ENCODE measurements around the gene SLC39A9.
"Not testable (repeated sequence)": the region's sequence is repeated elsewhere in the genome, so short reads cannot be mapped to it uniquely, and the experiment has no call there.

SLC39A9 gene

GRCh38 chr14:69376439-69376838 lies 22.1 kb upstream of the SLC39A9 start:
- peaks cover 1 to 35% (median 24%) of the 10 kb centered on the region in 11 experiments; a peak in 20 of 22 replicates for H4K20me1 ChIP-seq
- H3K4me2 ChIP-seq = no peak overlapping the region
- no peak overlapping the region for H3K27ac ChIP-seq

DNA sequence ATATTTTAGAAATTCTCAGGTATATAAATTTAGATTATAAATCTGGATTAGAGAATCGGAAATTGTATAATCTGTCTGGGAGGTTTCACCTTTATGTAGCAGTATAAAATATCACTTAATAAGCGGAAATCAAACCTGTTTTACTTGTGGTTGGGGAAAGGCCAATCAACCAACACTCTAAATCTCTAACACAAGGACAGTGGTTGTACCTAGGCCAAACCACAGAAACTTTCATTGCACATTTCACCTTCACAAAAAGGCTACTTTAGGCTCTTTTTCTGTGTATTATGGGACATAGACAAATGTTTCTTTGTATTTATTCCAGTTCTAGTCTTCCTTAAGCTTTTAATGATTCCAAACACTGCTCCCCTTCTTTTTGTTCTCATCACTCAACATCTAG lies 20.2 kb upstream of the SLC39A9 start:
- H4K20me1 ChIP-seq = peaks cover 6 to 54% (median 39%) of the 10 kb centered on the region in 11 experiments; a peak in 20 of 22 replicates
- peaks cover 79 to 97% (median 90%) of the 10 kb centered on the region in 11 experiments for H3K36me3 ChIP-seq

More at GRCh38 chr14:69376439-69376838, 22.1 kb upstream of the SLC39A9 start:
- H3K4me3 ChIP-seq = no peak overlapping the region
- H3K27me3 ChIP-seq = no peaks in the 10 kb centered on the region
- H3K36me3 ChIP-seq = peaks cover 62 to 97% (median 83%) of the 10 kb centered on the region in 11 experiments
- peaks cover 16 to 30% (median 26%) of the 10 kb centered on the region in 11 experiments for H3K9me3 ChIP-seq (replicated peaks in 1 of 11)
- 0 out of 20 replicates have a peak, but pooled peaks cover 0 to 7% (median 0%) of the 10 kb centered on the region in 10 experiments for H3K4me1 ChIP-seq
- TF ChIP-seq Cebpa-rat (IDR thresholded peaks at IDR 0.05) = no peak
- no peak overlapping the region for H3K9ac ChIP-seq

DNA sequence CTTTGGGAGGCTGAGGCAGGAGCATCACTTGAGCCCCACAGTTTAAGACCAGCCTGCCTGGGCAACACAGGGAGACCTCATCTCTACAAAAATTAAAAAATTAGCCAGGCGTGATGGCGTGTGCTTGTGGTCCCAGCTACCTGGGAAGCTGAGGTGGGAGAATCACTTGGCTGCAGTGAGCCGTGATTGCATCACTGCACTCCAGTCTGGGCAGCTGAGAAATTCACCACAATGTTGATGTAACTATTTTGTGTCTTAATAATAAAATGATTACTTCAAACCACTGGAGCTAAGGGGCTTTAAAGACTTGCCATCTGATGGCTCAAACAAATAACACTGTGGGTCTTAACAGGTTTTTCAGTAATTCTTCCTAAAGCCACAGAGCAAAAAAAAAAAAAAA lies 11.2 kb upstream of the SLC39A9 start:
- peaks cover 94 to 100% (median 100%) of the 10 kb centered on the region in 11 experiments for H3K36me3 ChIP-seq
- H3K4me1 ChIP-seq = peaks cover 0 to 6% (median 0%) of the 10 kb centered on the region in 10 experiments; a peak in 1 of 20 replicates
- no peak overlapping the region for H3K4me2 ChIP-seq
- H3K27ac ChIP-seq = no peak overlapping the region
- no peak for TF ChIP-seq Cebpa-rat (IDR thresholded peaks at IDR 0.05)
- peaks cover 86 to 100% (median 99%) of the 10 kb centered on the region in 11 experiments; a peak in 21 of 22 replicates for H4K20me1 ChIP-seq
- no peak overlapping the region for H3K9ac ChIP-seq
- H3K9me3 ChIP-seq (replicated peaks in 1 of 11) = no peaks in the 10 kb centered on the region
- H3K4me3 ChIP-seq = no peak overlapping the region
- no peaks in the 10 kb centered on the region for H3K27me3 ChIP-seq

More for the DNA sequence above, 20.2 kb upstream of the SLC39A9 start:
- Histone ChIP-seq H3K9ac (no peak overlapping the region), H3K27ac (no peak overlapping the region), H3K4me1 (0 out of 20 replicates have a peak, but pooled peaks cover 0 to 11% (median 0%) of the 10 kb centered on the region in 10 experiments), H3K9me3 (replicated peaks in 1 of 11) (peaks cover 16 to 30% (median 26%) of the 10 kb centered on the region in 11 experiments), H3K4me2 (no peak overlapping the region), H3K4me3 (no peak overlapping the region), H3K27me3 (no peaks in the 10 kb centered on the region)
- no peak for TF ChIP-seq Cebpa-rat (IDR thresholded peaks at IDR 0.05)

GRCh38 chr14:69391400-69391799 lies 7.1 kb upstream of the SLC39A9 start:
- not testable (repeated sequence) for H3K4me3 ChIP-seq; H3K9me3 ChIP-seq (replicated peaks in 1 of 11); H3K9ac ChIP-seq; H3K27me3 ChIP-seq; H3K27ac ChIP-seq
- Histone ChIP-seq H4K20me1 (peaks cover 88 to 100% (median 97%) of the 10 kb centered on the region in 11 experiments; a peak in 21 of 22 replicates), H3K4me2 (peak overlapping the region in 1 of 11 experiments; percentile 8; a peak in 1 of 22 replicates), H3K4me1 (peaks cover 13 to 30% (median 23%) of the 10 kb centered on the region in 10 experiments), H3K36me3 (peaks cover 96 to 100% (median 100%) of the 10 kb centered on the region in 11 experiments)

DNA sequence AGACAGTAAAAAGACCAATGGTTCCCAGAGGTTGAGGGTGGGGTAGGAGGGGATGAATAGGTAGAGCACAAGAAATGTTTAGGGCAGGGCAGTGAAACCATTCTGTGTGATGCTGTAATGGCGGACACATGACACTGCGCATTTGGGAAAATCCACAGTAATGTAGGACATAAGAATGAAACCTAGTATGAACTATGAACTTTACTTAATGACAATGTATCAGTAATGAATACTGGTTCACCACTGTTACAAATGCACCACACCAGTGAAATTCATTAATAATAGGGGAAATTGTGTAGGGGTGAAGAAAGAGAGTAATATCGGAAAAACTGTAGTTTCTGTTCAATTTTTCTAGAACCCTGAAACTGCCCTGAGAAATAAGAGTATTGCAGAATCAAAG lies 6.0 kb upstream of the SLC39A9 start:
- no peaks in the 10 kb centered on the region for H3K27me3 ChIP-seq
- peaks cover 86 to 94% (median 91%) of the 10 kb centered on the region in 11 experiments for H3K36me3 ChIP-seq
- H3K27ac ChIP-seq = no peak overlapping the region
- no peaks in the 10 kb centered on the region for H3K9me3 ChIP-seq (replicated peaks in 1 of 11)
- H3K9ac ChIP-seq = no peak overlapping the region
- H3K4me1 ChIP-seq = peaks cover 21 to 38% (median 30%) of the 10 kb centered on the region in 10 experiments
- peaks cover 81 to 99% (median 93%) of the 10 kb centered on the region in 11 experiments; a peak in 21 of 22 replicates for H4K20me1 ChIP-seq
- no peak for TF ChIP-seq Cebpa-rat (IDR thresholded peaks at IDR 0.05)
- H3K4me3 ChIP-seq = no peak overlapping the region
- H3K4me2 ChIP-seq = no peak overlapping the region

- no peak for TF ChIP-seq Cebpa-rat (IDR thresholded peaks at IDR 0.05)
- Histone ChIP-seq H3K9me3 (replicated peaks in 1 of 11) (peaks cover 0 to 4% (median 0%) of the 10 kb centered on the region in 11 experiments; a peak in 2 of 22 replicates), H3K9ac (peak overlapping the region in 8 of 11 experiments; percentile 13 to 99 (median 98); a peak in 9 of 22 replicates), H3K27ac (0 out of 22 replicates have a peak overlapping the region, but pooled peaks of 1 of the 11 experiments have one; percentile 99), H3K4me3 (peak overlapping the region in 4 of 10 experiments; percentile 3 to 83 (median 78); a peak in 4 of 20 replicates), H3K4me2 (peak overlapping the region; percentile 78 to 96 (median 92)), H3K4me1 (peaks cover 40 to 60% (median 49%) of the 10 kb centered on the region in 10 experiments), H3K27me3 (no peaks in the 10 kb centered on the region), H3K36me3 (peaks cover 53 to 60% (median 57%) of the 10 kb centered on the region in 11 experiments), H4K20me1 (peaks cover 47 to 67% (median 59%) of the 10 kb centered on the region in 11 experiments; a peak in 21 of 22 replicates)
These were observed 2.6 kb upstream of the SLC39A9 start for GRCh38 chr14:69395929-69396328.

GRCh38 chr14:69398818-69399210 lies 322 bp downstream of the SLC39A9 start:
- H3K4me2 ChIP-seq = peak overlapping the region; percentile 91 to 99 (median 94)
- peaks cover 41 to 62% (median 54%) of the 10 kb centered on the region in 10 experiments for H3K4me1 ChIP-seq
- H3K9ac ChIP-seq = peak overlapping the region; percentile 94 to 99 (median 98)
- no peaks in the 10 kb centered on the region for H3K27me3 ChIP-seq
- peaks cover 3 to 16% (median 4%) of the 10 kb centered on the region in 11 experiments; a peak in 21 of 22 replicates for H3K9me3 ChIP-seq (replicated peaks in 1 of 11)
- TF ChIP-seq Cebpa-rat (IDR thresholded peaks at IDR 0.05) = no peak
- peak overlapping the region; percentile 76 to 92 (median 82) for H3K4me3 ChIP-seq
- H4K20me1 ChIP-seq = peaks cover 20 to 46% (median 30%) of the 10 kb centered on the region in 11 experiments; a peak in 20 of 22 replicates
- peak overlapping the region; percentile 88 to 99 (median 97) for H3K27ac ChIP-seq
- peaks cover 26 to 44% (median 34%) of the 10 kb centered on the region in 11 experiments for H3K36me3 ChIP-seq

- no peak for TF ChIP-seq Cebpa-rat (IDR thresholded peaks at IDR 0.05)
- Histone ChIP-seq H3K9me3 (replicated peaks in 1 of 11) (peaks cover 11 to 24% (median 13%) of the 10 kb centered on the region in 11 experiments), H3K36me3 (peaks cover 24 to 44% (median 34%) of the 10 kb centered on the region in 11 experiments), H3K4me2 (peak overlapping the region; percentile 91 to 99 (median 94)), H3K4me1 (peaks cover 41 to 62% (median 53%) of the 10 kb centered on the region in 10 experiments), H4K20me1 (peaks cover 13 to 42% (median 23%) of the 10 kb centered on the region in 11 experiments; a peak in 18 of 22 replicates), H3K27me3 (no peaks in the 10 kb centered on the region), H3K9ac (peak overlapping the region; percentile 94 to 99 (median 98); a peak in 21 of 22 replicates), H3K27ac (peak overlapping the region in 1 of 11 experiments; percentile 97; a peak in 1 of 22 replicates), H3K4me3 (peak overlapping the region; percentile 76 to 92 (median 82))
These were observed 1.3 kb downstream of the SLC39A9 start for GRCh38 chr14:69399750-69400149.

GRCh38 chr14:69400154-69400553 lies 1.7 kb downstream of the SLC39A9 start:
- peak overlapping the region; percentile 94 to 99 (median 98); a peak in 18 of 22 replicates for H3K9ac ChIP-seq
- H4K20me1 ChIP-seq = peaks cover 9 to 42% (median 19%) of the 10 kb centered on the region in 11 experiments; a peak in 18 of 22 replicates
- no peaks in the 10 kb centered on the region for H3K27me3 ChIP-seq
- H3K4me3 ChIP-seq = peak overlapping the region; percentile 76 to 92 (median 82)
- peaks cover 37 to 57% (median 50%) of the 10 kb centered on the region in 10 experiments for H3K4me1 ChIP-seq
- no peak overlapping the region for H3K27ac ChIP-seq
- H3K4me2 ChIP-seq = peak overlapping the region; percentile 91 to 99 (median 94)
- peaks cover 15 to 28% (median 17%) of the 10 kb centered on the region in 11 experiments for H3K9me3 ChIP-seq (replicated peaks in 1 of 11)
- peaks cover 24 to 44% (median 34%) of the 10 kb centered on the region in 11 experiments for H3K36me3 ChIP-seq
- TF ChIP-seq Cebpa-rat (IDR thresholded peaks at IDR 0.05) = no peak

All from BLaER1 treated with 17β-estradiol and CSF1 and Interleukin-3, amounts not matched to agents 10 nM and 100 nM (cell line).